CD14-positive monocyte (primary cell): ENCODE results near the gene GRIK3. TPM values are rescaled to one million over a fixed set of nuclear protein-coding genes. Genes with fewer than 3 reads are reported as not detected.

Source experiments
- DNase-seq, 3 donors: peaks; one replicate each; pipeline ENCODE4 v3.0.0-alpha.2; 2011 to 2022
- H2AFZ ChIP-seq: 2 replicates; pipeline ENCODE4 v1.6.0; 2012; ENCODE audit warnings: mild to moderate bottlenecking, low read depth, low read length, inconsistent platforms; ENCODE audit not compliant: insufficient read depth, poor library complexity, severe bottlenecking
- H3K27ac ChIP-seq, 2 donors: 1 replicate in 1 of 2; 2 replicates in 1 of 2; pipeline ENCODE4 v1.5.1; 2012 to 2013; ENCODE audit warnings: low read length in 2 of 2, control low read depth in 1 of 2, inconsistent platforms in 1 of 2, low read depth in 1 of 2, mild to moderate bottlenecking in 1 of 2
- H3K27me3 ChIP-seq, 2 donors: one replicate each; pipeline versions ENCODE4 v1.6.0 to v1.6.1; 2011 to 2013; ENCODE audit warnings: low read length in 2 of 2; ENCODE audit not compliant: control insufficient read depth in 2 of 2, insufficient read depth in 2 of 2
- H3K36me3 ChIP-seq, 2 donors: replicated peaks in 1 of 2; 1 replicate in 1 of 2; 2 replicates in 1 of 2; pipeline versions ENCODE4 v1.5.1 to v1.6.1; 2012 to 2013; ENCODE audit warnings: low read length in 2 of 2, control low read depth in 1 of 2, inconsistent platforms in 1 of 2, mild to moderate bottlenecking in 1 of 2; ENCODE audit not compliant: insufficient read depth in 2 of 2, control insufficient read depth in 1 of 2
- H3K4me1 ChIP-seq, 2 donors: 1 replicate in 1 of 2; 2 replicates in 1 of 2; pipeline versions ENCODE4 v1.5.1 to v1.6.1; 2012 to 2013; ENCODE audit warnings: low read length in 2 of 2, control low read depth in 1 of 2, inconsistent platforms in 1 of 2, mild to moderate bottlenecking in 1 of 2, moderate library complexity in 1 of 2; ENCODE audit not compliant: insufficient read depth in 2 of 2, control insufficient read depth in 1 of 2
- H3K4me2 ChIP-seq: replicated peaks from 2 replicates; pipeline ENCODE3; 2012; ENCODE audit warnings: low read length, moderate library complexity, mild to moderate bottlenecking; ENCODE audit not compliant: poor library complexity, severe bottlenecking; ENCODE audit errors: extremely low read depth
- H3K4me3 ChIP-seq, 3 experiments: fragments of 200-600 bp in 1 of 3; sonication (generic) in 1 of 3; replicated peaks in 1 of 3; 1 replicate in 2 of 3; 2 replicates in 1 of 3; pipeline ENCODE4 v1.5.1; 2011 to 2013; ENCODE audit warnings: low read length in 3 of 3, mild to moderate bottlenecking in 3 of 3, control low read depth in 2 of 3, low read depth in 2 of 3, inconsistent platforms in 1 of 3, moderate library complexity in 1 of 3
- H3K79me2 ChIP-seq: 2 replicates; pipeline ENCODE4 v1.6.0; 2012; ENCODE audit warnings: mild to moderate bottlenecking, control low read depth, inconsistent platforms, low read length, moderate library complexity; ENCODE audit not compliant: insufficient read depth
- H3K9ac ChIP-seq: 2 replicates; pipeline ENCODE4 v1.6.0; 2017; ENCODE audit warnings: low read length, mild to moderate bottlenecking; ENCODE audit not compliant: insufficient read depth, poor library complexity, severe bottlenecking
- H3K9me3 ChIP-seq, 2 donors: replicated peaks in 1 of 2; 1 replicate in 1 of 2; 2 replicates in 1 of 2; pipeline versions ENCODE4 v1.5.1 to v1.6.1; 2012 to 2013; ENCODE audit warnings: low read length in 2 of 2, control low read depth in 1 of 2; ENCODE audit not compliant: control insufficient read depth in 1 of 2, insufficient read depth in 1 of 2
- H4K20me1 ChIP-seq: 2 replicates; pipeline ENCODE4 v1.6.0; 2012; ENCODE audit warnings: mild to moderate bottlenecking, low read length, control low read depth, moderate library complexity; ENCODE audit not compliant: insufficient read depth
- H3K27ac Mint-ChIP-seq, 7 donors: one replicate each; pipeline ENCODE4 v1.8.0; 2020; ENCODE audit warnings: mild to moderate bottlenecking in 7 of 7, mixed read lengths in 7 of 7, moderate library complexity in 6 of 7, inconsistent platforms in 2 of 7
- H3K27me3 Mint-ChIP-seq, 3 donors: one replicate each; pipeline ENCODE4 v1.8.0; 2021 to 2022; ENCODE audit warnings: low read depth in 3 of 3, mild to moderate bottlenecking in 3 of 3, mixed read lengths in 3 of 3, moderate library complexity in 3 of 3, inconsistent platforms in 1 of 3
- H3K36me3 Mint-ChIP-seq, 2 donors: one replicate each; pipeline ENCODE4 v1.8.0; 2020; ENCODE audit warnings: mixed read lengths in 2 of 2, inconsistent platforms in 1 of 2, mild to moderate bottlenecking in 1 of 2
- H3K4me1 Mint-ChIP-seq: one replicate; pipeline ENCODE4 v1.8.0; 2020; ENCODE audit warnings: mild to moderate bottlenecking, mixed read lengths
- H3K4me3 Mint-ChIP-seq, 2 donors: one replicate each; pipeline ENCODE4 v1.8.0; 2020; ENCODE audit warnings: mild to moderate bottlenecking in 2 of 2, mixed read lengths in 2 of 2, moderate library complexity in 1 of 2
- H3K9me3 Mint-ChIP-seq, 7 donors: one replicate each; pipeline ENCODE4 v1.8.0; 2020 to 2022; ENCODE audit warnings: mixed read lengths in 7 of 7, mild to moderate bottlenecking in 6 of 7, moderate library complexity in 6 of 7, inconsistent platforms in 2 of 7
- CTCF ChIP-seq: fragments of 200-600 bp; IDR thresholded peaks from one replicate; pipeline ENCODE4 v1.8.0; 2022; ENCODE audit warnings: antibody characterized with exemption, mild to moderate bottlenecking
- WGBS: methylation state at CpG from one replicate; pipeline ENCODE4 v1.1.5; 2013; ENCODE audit warnings: missing lambda C conversion rate; ENCODE audit not compliant: insufficient coverage; 5-methylcytosine and 5-hydroxymethylcytosine counted together
- intact Hi-C, 2 donors: fragments of 100-400 bp; cut with micrococcal nuclease; formaldehyde crosslinking; loops; one replicate each; pipeline versions ENCODE4 v1.15.0 to v1.15.1; 2023
- polyA plus RNA-seq, 3 donors: library from polyadenylated mRNA; depleted of rRNA in 1 of 3; unstranded in 2 of 3; stranded (reverse) in 1 of 3; fragments of 300-500 nt in 2 of 3; fragments of >200 nt in 1 of 3; fragmentation: Illumina TruSeq in 2 of 3; gene quantifications; 1 replicate in 2 of 3; 2 replicates in 1 of 3; pipeline ENCODE4 v1.2.3, GENCODE V29; 2012 to 2021

GRIK3 gene
- polyA plus RNA-seq, 3 donors, result not detected

- Histone ChIP-seq H3K36me3 (no peaks in the 10 kb centered on the region), H3K79me2 (no peaks in the 10 kb centered on the region), H3K9ac (no peak overlapping the region), H4K20me1 (no peaks in the 10 kb centered on the region), H3K4me3 (no peak overlapping the region), H3K27me3 (no peaks in the 10 kb centered on the region), H3K4me1 (no peaks in the 10 kb centered on the region), H3K4me2 (no peak overlapping the region), H3K9me3 (no peaks in the 10 kb centered on the region), H2AFZ (no peak overlapping the region), H3K27ac (no peak overlapping the region)
- Mint-ChIP-seq H3K9me3 (peaks cover 0 to 2% (median 0%) of the 10 kb centered on the region in 7 donors), H3K27me3 (peaks cover 2 to 9% (median 7%) of the 10 kb centered on the region in 3 donors), H3K4me3 (no peak overlapping the region), H3K27ac (no peak overlapping the region), H3K4me1 (no peaks in the 10 kb centered on the region), H3K36me3 (no peaks in the 10 kb centered on the region)
- TF ChIP-seq CTCF, result no peak
- intact Hi-C loops, result no loop called here
- 70% methylated on average over 2 of the region's 4 CpGs for WGBS
- no peak for DNase-seq
Observed at GRCh38 chr1:37010011-37010410, 24.3 kb downstream of the GRIK3 start.

GRCh38 chr1:37009521-37009920 lies 24.8 kb downstream of the GRIK3 start:
- 0% methylated on average over 2 of the region's 5 CpGs for WGBS
- intact Hi-C loops, result no loop called here
- Mint-ChIP-seq H3K36me3 (no peaks in the 10 kb centered on the region), H3K9me3 (peaks cover 0 to 2% (median 0%) of the 10 kb centered on the region in 7 donors), H3K27ac (no peak overlapping the region), H3K4me3 (no peak overlapping the region), H3K4me1 (no peaks in the 10 kb centered on the region), H3K27me3 (peaks cover 2 to 9% (median 7%) of the 10 kb centered on the region in 3 donors)
- Histone ChIP-seq H3K4me2 (no peak overlapping the region), H3K79me2 (no peaks in the 10 kb centered on the region), H3K9me3 (no peaks in the 10 kb centered on the region), H3K9ac (no peak overlapping the region), H3K27me3 (no peaks in the 10 kb centered on the region), H3K4me3 (no peak overlapping the region), H2AFZ (no peak overlapping the region), H3K27ac (no peak overlapping the region), H3K36me3 (no peaks in the 10 kb centered on the region), H4K20me1 (no peaks in the 10 kb centered on the region), H3K4me1 (no peaks in the 10 kb centered on the region)
- no peak for TF ChIP-seq CTCF
- DNase-seq, result no peak
